Epithelial cell of esophagus (primary cell): Measurements from ENCODE around the gene OBSL1.

Experiments used
- DNase-seq: peaks from one replicate; pipeline ENCODE4 v3.0.0; 2010; ENCODE audit warnings: low read depth
- H3K4me3 ChIP-seq: 2 replicates; pipeline ENCODE4 v1.5.1; 2011; ENCODE audit warnings: mild to moderate bottlenecking, low read length, control low read depth
- TF ChIP-seq, protein P1 (sequence below): IDR thresholded peaks from 2 replicates; pipeline ENCODE4 v1.5.1; 2011; ENCODE audit warnings: low read depth, mild to moderate bottlenecking, low read length, control low read depth, inconsistent platforms; ENCODE audit not compliant: insufficient read depth; ENCODE audit errors: missing control alignments

OBSL1 gene

DNA sequence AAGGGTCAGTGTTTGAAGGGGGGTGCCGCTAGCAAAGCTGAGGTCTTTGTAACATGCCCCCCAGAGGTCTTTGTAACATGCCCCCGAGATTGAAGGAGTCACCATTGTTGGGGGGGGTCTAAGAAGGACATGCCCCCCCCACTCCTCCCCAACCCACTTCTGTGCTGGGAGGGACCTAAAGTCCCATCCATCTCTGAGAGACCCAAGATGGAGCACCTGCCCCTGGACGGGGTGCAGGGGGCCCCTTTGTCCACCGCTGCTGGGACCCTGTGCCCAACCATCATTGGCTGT, 63.0 kb downstream of the OBSL1 start:
- no peak for DNase-seq
- no peak overlapping the region for H3K4me3 ChIP-seq
- TF ChIP-seq, protein P1, sequence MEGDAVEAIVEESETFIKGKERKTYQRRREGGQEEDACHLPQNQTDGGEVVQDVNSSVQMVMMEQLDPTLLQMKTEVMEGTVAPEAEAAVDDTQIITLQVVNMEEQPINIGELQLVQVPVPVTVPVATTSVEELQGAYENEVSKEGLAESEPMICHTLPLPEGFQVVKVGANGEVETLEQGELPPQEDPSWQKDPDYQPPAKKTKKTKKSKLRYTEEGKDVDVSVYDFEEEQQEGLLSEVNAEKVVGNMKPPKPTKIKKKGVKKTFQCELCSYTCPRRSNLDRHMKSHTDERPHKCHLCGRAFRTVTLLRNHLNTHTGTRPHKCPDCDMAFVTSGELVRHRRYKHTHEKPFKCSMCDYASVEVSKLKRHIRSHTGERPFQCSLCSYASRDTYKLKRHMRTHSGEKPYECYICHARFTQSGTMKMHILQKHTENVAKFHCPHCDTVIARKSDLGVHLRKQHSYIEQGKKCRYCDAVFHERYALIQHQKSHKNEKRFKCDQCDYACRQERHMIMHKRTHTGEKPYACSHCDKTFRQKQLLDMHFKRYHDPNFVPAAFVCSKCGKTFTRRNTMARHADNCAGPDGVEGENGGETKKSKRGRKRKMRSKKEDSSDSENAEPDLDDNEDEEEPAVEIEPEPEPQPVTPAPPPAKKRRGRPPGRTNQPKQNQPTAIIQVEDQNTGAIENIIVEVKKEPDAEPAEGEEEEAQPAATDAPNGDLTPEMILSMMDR, result no peak

DNA sequence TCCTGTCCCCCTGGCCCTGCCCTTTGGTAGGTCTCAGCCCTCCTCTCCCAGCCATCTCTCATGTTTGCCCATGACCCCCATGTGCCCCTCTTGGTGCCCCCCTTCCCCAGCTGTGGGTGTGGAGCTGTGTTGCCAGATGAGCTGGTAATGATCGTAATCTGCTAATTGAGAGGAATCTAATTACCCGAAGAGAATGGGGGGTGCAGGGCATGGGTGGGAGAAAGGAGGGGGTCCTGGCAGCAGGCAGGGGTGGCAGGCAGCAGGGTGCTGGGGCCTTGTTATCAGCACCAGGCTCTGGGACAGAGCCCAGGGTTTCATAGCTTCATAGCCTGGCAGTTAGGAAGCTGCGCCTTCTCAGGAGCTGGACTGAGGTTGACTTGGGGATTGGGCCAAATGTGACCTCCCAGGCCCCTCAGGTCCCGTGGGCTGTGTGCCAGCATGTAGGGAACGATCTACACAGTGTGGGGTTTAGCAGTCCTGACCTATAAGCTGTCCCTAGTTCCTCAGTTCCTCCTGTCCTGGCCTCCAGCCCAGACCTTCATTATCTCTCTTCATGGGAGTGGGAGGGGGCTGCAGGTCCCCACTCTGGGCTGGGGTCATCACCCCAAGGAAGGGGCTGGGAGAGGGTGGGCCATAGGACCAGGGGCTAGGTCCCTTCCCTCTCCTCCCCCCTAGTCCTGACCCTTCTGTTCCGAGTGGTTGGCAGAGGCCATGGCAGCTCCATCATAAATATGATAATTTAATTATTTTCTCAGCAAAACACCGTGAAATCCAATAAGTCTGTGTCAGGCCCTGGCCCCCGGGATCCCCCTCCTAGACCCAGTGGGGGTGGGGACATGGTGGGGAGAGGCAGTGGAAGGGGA, 63.5 kb downstream of the OBSL1 start:
- no peak for DNase-seq
- H3K4me3 ChIP-seq, result no peak overlapping the region
- TF ChIP-seq, protein P1, result no peak

DNA sequence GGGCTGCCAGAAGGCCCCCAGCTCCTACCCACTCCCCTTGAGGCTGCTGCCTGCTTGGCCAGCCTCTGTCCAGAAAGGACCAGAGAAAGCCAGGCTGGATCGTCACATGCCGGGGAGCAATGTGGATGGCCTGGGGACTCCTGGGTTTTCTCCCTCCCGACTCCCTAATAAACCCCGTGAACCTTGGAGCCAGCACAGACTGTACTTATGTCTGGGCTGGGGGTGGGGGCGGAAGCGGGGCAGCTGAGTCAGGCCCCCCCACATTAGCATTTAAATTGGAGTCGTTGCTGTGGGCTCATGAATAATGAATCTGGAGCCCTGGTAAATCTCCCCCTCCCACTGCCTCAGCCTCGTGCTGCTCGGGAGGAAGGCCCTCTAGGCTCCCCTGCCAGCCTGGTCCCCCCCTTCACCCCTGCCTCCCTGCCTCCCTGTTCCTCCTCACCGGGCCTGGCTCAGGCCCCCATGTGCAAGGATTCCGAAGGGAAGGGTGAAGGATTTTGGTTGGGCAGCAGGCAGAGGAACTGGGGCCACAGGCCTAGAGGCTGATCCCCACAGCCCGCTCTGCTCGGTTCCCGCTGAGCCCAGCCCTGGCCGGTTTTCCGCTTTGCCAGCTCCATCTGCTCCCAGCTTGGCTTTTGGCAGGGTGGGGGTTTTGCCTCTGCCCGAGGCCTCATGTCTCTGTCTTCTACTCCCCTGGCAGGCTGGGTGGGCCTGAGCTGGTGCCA, 64.4 kb downstream of the OBSL1 start:
- no peak overlapping the region for H3K4me3 ChIP-seq
- TF ChIP-seq, protein P1, result no peak
- no peak for DNase-seq

DNA sequence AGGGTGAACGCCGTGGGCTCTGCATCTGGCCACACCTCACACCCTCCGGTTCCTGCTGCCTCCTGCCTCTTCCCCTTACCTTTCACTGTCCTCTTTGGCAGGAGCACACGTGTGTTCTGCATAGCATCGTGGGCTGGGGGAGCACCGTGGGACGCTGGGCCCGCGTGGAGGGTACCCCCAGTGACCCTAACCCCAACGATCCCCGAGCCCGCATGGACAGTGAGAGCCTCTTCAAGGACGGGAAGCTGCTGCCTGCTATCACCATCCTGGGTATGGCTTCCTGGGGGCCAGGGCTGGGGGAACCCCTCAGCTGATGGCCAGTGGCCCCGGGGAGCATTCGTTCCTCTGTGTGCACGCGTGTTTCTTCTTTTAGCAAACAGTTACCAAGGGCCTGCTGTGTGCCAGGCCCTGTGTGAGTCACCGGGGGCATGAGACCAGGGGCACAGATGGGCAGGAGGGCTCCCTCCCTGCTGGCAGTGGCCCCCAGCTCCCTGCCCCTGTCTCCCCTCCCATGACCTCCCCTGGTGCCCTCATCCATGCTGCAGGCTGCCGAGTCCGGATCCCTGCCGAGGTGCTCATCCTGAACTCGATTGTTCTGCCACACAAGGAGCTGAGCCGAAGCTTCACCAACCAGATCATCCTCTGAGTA, 65.1 kb downstream of the OBSL1 start:
- TF ChIP-seq, protein P1, result no peak
- no peak overlapping the region for H3K4me3 ChIP-seq
- no peak for DNase-seq

DNA sequence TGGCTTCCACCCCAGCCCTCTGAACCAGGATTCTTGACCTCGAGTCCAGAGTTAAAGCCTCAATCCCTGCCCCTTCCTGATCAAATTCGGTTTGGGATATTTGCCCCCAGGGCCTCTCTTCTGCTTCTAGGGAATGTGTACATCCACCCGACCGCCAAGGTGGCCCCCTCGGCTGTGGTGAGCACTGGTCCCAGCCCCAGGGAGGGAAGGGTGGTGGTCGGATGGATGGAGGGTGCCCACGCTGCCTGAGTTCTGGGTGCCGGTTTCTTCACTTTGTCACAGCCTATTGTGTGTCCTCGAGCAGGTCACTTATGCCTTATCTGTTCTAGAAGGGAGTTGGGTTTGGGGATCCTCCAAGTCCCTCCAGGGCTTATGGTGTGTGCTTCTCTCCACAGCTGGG, 65.8 kb downstream of the OBSL1 start:
- TF ChIP-seq, protein P1, result no peak
- H3K4me3 ChIP-seq, result no peak overlapping the region
- no peak for DNase-seq

DNA sequence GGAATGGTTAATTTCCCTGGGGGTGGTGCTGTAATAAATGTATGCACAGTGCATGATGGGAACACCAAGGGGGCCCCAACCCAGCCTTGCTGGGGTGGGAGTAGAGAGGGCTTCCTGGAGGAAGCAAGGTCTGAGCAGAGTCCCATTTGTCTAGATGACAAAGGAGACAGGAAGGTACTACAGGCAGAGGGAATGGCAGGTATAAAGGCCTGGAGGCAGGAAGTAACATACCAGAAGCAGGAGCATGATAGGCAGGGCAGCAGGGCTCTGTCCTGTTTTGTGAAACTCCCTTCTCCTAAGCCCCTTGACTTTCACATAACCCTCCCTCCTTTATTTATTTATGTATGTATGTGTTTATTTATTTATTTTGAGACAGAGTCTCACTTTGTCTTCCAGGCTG, 68.7 kb downstream of the OBSL1 start:
- no peak for DNase-seq
- H3K4me3 ChIP-seq, result no peak overlapping the region
- TF ChIP-seq, protein P1, result no peak
